Fibroblast of pulmonary artery (primary cell): ENCODE data around the gene NDUFAF7.
A peak's percentile ranks its signal among the peaks of the same experiment; 100 is the strongest.

ENCODE experiments used
- DNase-seq: peaks from one replicate; pipeline ENCODE4 v3.0.0-alpha.2; 2010; ENCODE audit warnings: low read depth
- H3K4me3 ChIP-seq: replicated peaks from 2 replicates; pipeline ENCODE4 v1.5.1; 2011; ENCODE audit warnings: low read depth, mild to moderate bottlenecking, control low read depth, low read length, moderate library complexity
- CTCF ChIP-seq: IDR thresholded peaks from 2 replicates; pipeline ENCODE4 v1.5.1; 2011; ENCODE audit warnings: mild to moderate bottlenecking, control low read depth, low read length, inconsistent platforms; ENCODE audit errors: missing control alignments

NDUFAF7 gene

DNA sequence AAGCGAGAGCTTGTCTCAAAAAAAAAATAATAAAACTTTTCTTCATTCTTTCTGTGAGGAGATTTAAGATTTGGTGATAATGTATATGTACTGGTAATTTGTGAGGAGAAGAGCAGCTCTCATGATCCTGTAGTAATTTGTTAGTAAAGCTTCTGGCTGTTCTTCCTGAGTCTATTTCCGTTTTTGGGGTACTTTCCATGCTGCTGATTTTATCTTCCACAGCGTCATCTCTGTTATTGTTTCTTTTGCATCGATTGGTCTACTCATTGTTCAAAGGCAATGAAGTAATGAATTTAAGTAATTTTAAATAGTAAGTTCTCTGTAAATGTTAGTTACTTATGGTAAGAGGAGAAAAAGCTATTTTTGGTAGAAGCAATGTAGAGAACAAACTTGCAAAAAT lies 12.0 kb downstream of the NDUFAF7 start:
- no peak overlapping the region for H3K4me3 ChIP-seq
- DNase-seq: no peak
- TF ChIP-seq CTCF: no peak

GRCh38 chr2:37244017-37244416 lies 12.6 kb downstream of the NDUFAF7 start:
- TF ChIP-seq CTCF: no peak
- peak; percentile 11 for DNase-seq
- H3K4me3 ChIP-seq: no peak overlapping the region

- TF ChIP-seq CTCF: no peak
- no peak for DNase-seq
- no peak overlapping the region for H3K4me3 ChIP-seq
Measured at GRCh38 chr2:37244755-37245154, 13.3 kb downstream of the NDUFAF7 start.

DNA sequence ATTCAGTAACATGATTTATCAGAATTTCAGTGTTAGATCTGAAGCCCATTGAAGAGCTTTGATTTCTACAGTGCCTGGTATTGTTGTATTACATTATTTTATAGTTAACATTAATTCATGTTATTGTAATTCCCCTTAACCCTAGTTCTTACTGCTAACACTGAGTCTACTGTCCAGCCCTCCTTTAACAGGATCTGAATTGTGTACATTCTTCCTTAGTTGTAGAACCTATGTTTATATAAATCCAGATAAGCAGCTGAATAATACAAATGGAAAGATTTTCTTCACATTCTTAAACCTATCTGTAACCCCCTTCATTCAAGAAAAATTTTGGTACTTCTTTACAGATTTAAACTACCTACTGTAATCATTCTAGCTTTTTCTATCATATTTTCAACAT lies 14.7 kb downstream of the NDUFAF7 start:
- no peak overlapping the region for H3K4me3 ChIP-seq
- DNase-seq: no peak
- no peak for TF ChIP-seq CTCF

DNA sequence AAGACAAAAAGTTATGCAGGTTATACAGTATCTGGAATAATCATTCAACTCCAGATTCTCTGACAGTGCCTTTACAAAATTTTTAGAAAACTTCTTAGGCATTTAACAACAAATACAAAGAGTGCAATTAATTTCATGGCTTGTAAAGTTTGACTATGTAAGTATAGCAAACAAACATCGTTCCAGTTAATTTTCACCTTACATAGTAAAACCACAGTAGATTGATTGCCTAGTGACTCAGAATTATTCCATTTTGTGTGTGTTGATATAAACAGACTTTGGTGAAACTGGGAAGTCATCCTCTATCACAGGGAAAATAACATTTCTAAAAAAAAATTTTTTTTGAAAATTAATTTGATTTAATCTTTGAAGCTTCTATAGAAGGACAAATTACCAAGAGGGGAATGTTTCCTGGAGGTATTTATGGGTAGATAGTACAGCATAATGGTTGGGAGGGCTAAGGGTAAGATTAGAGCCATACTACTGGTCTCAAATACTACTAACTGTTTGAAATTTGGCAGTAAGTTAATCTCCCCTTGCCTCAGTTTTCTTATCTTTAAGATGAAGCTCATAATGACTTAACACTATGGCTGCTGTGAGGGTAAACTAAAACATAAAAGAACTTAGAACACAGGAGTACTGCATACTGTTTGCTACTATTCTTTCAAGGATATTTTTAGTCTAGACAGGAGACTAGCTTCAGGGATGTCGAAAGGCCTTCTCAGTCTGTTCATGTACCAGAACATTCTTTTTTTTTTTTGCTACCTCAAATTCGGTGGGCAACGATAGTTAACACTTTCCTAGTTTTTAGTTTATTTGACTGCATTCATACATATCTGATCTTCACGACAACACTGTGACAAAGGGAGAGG lies 19.6 kb downstream of the NDUFAF7 start:
- no peak for TF ChIP-seq CTCF
- DNase-seq: no peak
- no peak overlapping the region for H3K4me3 ChIP-seq

DNA sequence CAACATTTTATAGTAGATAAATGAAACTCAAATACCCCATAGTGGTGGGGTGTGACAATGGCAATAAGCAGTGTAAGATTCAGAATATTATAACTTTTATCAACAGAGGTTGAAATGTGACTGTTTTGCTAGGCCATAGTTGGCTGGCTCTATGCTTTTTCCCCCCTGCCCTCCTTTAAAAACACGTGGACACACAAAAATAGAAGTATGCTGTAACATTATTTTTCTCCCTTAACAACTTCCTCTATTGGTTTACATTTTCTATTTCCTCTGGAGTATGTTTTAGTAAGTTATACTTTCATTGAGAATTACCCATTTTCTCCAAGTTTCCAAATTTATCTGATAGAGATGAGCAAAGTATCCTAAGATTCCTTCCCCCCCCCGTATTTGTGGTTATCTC lies 31.1 kb downstream of the NDUFAF7 start:
- no peak overlapping the region for H3K4me3 ChIP-seq

More for the DNA sequence above, 31.1 kb downstream of the NDUFAF7 start:
- no peak for TF ChIP-seq CTCF
- DNase-seq: no peak
